Prostate gland (tissue), 2 donors: ENCODE data around the gene SMPD4. TPM values are rescaled to one million over a fixed set of nuclear protein-coding genes. Genes with fewer than 3 reads are reported as not detected.

Experiments used
- small RNA-seq, 2 donors: library from RNA; depleted of rRNA; stranded (forward); fragments of <200 nt; gene quantifications; one replicate each; pipeline ENCODE3, GENCODE V24; 2016
- total RNA-seq, 2 donors: library from RNA; depleted of rRNA; stranded (reverse); fragments of >200 nt; gene quantifications; one replicate each; pipeline ENCODE4 v1.1.0, GENCODE V29; 2016

SMPD4 gene
- total RNA-seq, 2 donors from 2014 or later = 38.1 to 74.5 TPM

Small RNA genes within 50 kb of the gene (small RNA-seq; reads per million reads assigned to genes)
- 0 reads per million in 2 donors for gene RNU6-1049P

Other genes with a start within 250 kb of the SMPD4 start
- gene RAB6C, start 201.9 kb downstream of the SMPD4 start, total RNA-seq = 1 to 10 TPM in 1 of 2 donors, under 1 TPM in 1; 0.87 to 2.4 TPM
- 10 to 100 TPM in 1 of 2 donors, 1 to 10 TPM in 1; 2.5 to 14.5 TPM for gene POTEF, start 52.4 kb downstream of the SMPD4 start, total RNA-seq
- gene CCDC74B, start 36.5 kb downstream of the SMPD4 start, total RNA-seq = 10 to 100 TPM; 21.7 to 31.2 TPM
- gene MZT2B, start 660 bp upstream of the SMPD4 start, total RNA-seq = 100 to 1,000 TPM; 161 to 195 TPM
- 10 to 100 TPM in 1 of 2 donors, not detected in 1; 32.6 TPM for gene TUBA3E, start 16.8 kb upstream of the SMPD4 start, total RNA-seq
- 100 to 1,000 TPM in 1 of 2 donors, 10 to 100 TPM in 1; 71.4 to 106 TPM for gene IMP4, start 161.3 kb upstream of the SMPD4 start, total RNA-seq
- 10 to 100 TPM; 37.1 to 93.6 TPM for gene PTPN18, start 174.5 kb upstream of the SMPD4 start, total RNA-seq